ENCODE measurements around the gene HHIPL1.
A peak's percentile ranks its signal among the peaks of the same experiment; 100 is the strongest.

HHIPL1 gene

DNA sequence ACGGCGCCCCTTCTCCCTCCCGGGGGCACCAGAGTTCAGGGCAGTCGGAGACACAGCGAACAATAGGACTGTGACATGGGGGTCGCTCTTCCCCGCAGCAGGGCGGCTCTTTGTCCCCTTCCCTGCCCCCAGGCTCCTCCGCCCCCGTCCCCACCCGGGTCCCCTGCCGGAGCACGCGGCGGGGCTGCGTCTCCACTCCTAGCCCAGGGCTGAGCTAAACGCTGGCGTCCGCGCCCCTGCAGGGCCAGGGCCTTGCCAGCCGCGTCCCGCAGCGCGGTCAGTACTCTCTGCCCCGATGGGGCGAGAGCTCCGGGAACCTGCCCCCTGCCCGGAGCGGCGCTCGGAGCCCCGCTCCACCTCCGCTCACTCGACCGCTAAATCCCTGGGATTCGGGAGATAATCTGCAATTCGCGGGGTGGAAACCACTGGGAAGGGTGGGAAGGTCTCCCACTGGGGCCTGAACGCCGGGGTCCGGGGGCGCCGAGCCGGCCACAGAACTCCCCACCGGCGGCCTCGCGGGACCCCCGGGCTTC is 40.1 kb upstream of the HHIPL1 start:
- H3K27me3 ChIP-seq (ENCODE audit: insufficient read depth, low read length, poor library complexity): no peaks in the 10 kb centered on the region
- peak; percentile 36 for ATAC-seq (ENCODE audit: insufficient read depth, low read depth)
- peaks cover 53% of the 10 kb centered on the region for H3K4me1 ChIP-seq (ENCODE audit: insufficient read depth, low read length)
- H4K20me1 ChIP-seq (ENCODE audit: insufficient read depth, low read length): peaks cover 40% of the 10 kb centered on the region
- peak overlapping the region; percentile 81 for H3K4me2 ChIP-seq (ENCODE audit: insufficient read depth, low read length)
- no peak for DNase-seq
- peaks cover 41% of the 10 kb centered on the region for H3K79me2 ChIP-seq (ENCODE audit: insufficient read depth, low read length)
- TF ChIP-seq, protein P1, sequence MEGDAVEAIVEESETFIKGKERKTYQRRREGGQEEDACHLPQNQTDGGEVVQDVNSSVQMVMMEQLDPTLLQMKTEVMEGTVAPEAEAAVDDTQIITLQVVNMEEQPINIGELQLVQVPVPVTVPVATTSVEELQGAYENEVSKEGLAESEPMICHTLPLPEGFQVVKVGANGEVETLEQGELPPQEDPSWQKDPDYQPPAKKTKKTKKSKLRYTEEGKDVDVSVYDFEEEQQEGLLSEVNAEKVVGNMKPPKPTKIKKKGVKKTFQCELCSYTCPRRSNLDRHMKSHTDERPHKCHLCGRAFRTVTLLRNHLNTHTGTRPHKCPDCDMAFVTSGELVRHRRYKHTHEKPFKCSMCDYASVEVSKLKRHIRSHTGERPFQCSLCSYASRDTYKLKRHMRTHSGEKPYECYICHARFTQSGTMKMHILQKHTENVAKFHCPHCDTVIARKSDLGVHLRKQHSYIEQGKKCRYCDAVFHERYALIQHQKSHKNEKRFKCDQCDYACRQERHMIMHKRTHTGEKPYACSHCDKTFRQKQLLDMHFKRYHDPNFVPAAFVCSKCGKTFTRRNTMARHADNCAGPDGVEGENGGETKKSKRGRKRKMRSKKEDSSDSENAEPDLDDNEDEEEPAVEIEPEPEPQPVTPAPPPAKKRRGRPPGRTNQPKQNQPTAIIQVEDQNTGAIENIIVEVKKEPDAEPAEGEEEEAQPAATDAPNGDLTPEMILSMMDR (IDR thresholded peaks at IDR 0.05; ENCODE audit: borderline replicate concordance, extremely low read depth, low read length, poor library complexity, severe bottlenecking): peak; percentile 6
- TF ChIP-seq EZH2 (IDR thresholded peaks at IDR 0.05; ENCODE audit: borderline replicate concordance, low read depth, low read length, severe bottlenecking): no peak
- H3K36me3 ChIP-seq (ENCODE audit: insufficient read depth, low read length): peaks cover 4% of the 10 kb centered on the region; the same call in 1 of the 2 replicates
- H2AFZ ChIP-seq (ENCODE audit: low read depth, low read length): peak overlapping the region; percentile 86
- peak overlapping the region; percentile 98 for H3K9ac ChIP-seq (ENCODE audit: low read depth, low read length)
- H3K9me3 ChIP-seq (ENCODE audit: insufficient read depth, low read length, severe bottlenecking): no peaks in the 10 kb centered on the region
- H3K4me3 ChIP-seq (ENCODE audit: low read depth in 1 of 2, low read length in 2 of 2): peak overlapping the region; percentile 95 to 99
- H3K27ac ChIP-seq (ENCODE audit: low read length): peak overlapping the region; percentile 90

- Histone ChIP-seq H3K27me3 (ENCODE audit: insufficient read depth, low read length, poor library complexity) (no peaks in the 10 kb centered on the region), H2AFZ (ENCODE audit: low read depth, low read length) (peak overlapping the region; percentile 99), H3K4me2 (ENCODE audit: insufficient read depth, low read length) (peak overlapping the region; percentile 81), H3K9ac (ENCODE audit: low read depth, low read length) (peak overlapping the region; percentile 98), H3K9me3 (ENCODE audit: insufficient read depth, low read length, severe bottlenecking) (no peaks in the 10 kb centered on the region), H3K4me1 (ENCODE audit: insufficient read depth, low read length) (peaks cover 47% of the 10 kb centered on the region), H4K20me1 (ENCODE audit: insufficient read depth, low read length) (peaks cover 34% of the 10 kb centered on the region), H3K36me3 (ENCODE audit: insufficient read depth, low read length) (no peaks in the 10 kb centered on the region), H3K27ac (ENCODE audit: low read length) (peak overlapping the region; percentile 90), H3K4me3 (ENCODE audit: low read depth in 1 of 2, low read length in 2 of 2) (peak overlapping the region; percentile 95 to 99), H3K79me2 (ENCODE audit: insufficient read depth, low read length) (peaks cover 35% of the 10 kb centered on the region)
- TF ChIP-seq EZH2 (IDR thresholded peaks at IDR 0.05; ENCODE audit: borderline replicate concordance, low read depth, low read length, severe bottlenecking): no peak
- TF ChIP-seq, protein P1 (IDR thresholded peaks at IDR 0.05; ENCODE audit: borderline replicate concordance, extremely low read depth, low read length, poor library complexity, severe bottlenecking): no peak
- ATAC-seq (ENCODE audit: insufficient read depth, low read depth) (peak; percentile 44), DNase-seq (peak; percentile 87)
Observed at GRCh38 chr14:99605299-99605961, 39.5 kb upstream of the HHIPL1 start.

- DNase-seq: no peak
- H3K4me3 ChIP-seq (ENCODE audit: low read depth in 1 of 2, low read length in 2 of 2): 0 out of 4 replicates have a peak overlapping the region, but pooled peaks of 1 of the 2 experiments have one; percentile 95
- ATAC-seq (ENCODE audit: insufficient read depth, low read depth): no peak
- no peaks in the 10 kb centered on the region for H3K9me3 ChIP-seq (ENCODE audit: insufficient read depth, low read length, severe bottlenecking)
- no peaks in the 10 kb centered on the region for H3K36me3 ChIP-seq (ENCODE audit: insufficient read depth, low read length)
- peak overlapping the region; percentile 87 for H3K27ac ChIP-seq (ENCODE audit: low read length)
- H4K20me1 ChIP-seq (ENCODE audit: insufficient read depth, low read length): peaks cover 26% of the 10 kb centered on the region
- H3K27me3 ChIP-seq (ENCODE audit: insufficient read depth, low read length, poor library complexity): no peaks in the 10 kb centered on the region
- H3K79me2 ChIP-seq (ENCODE audit: insufficient read depth, low read length): peaks cover 26% of the 10 kb centered on the region
- H2AFZ ChIP-seq (ENCODE audit: low read depth, low read length): peak overlapping the region; percentile 99
- H3K4me2 ChIP-seq (ENCODE audit: insufficient read depth, low read length): peak overlapping the region; percentile 81
- peak overlapping the region; percentile 98 for H3K9ac ChIP-seq (ENCODE audit: low read depth, low read length)
- TF ChIP-seq EZH2 (IDR thresholded peaks at IDR 0.05; ENCODE audit: borderline replicate concordance, low read depth, low read length, severe bottlenecking): no peak
- TF ChIP-seq, protein P1 (IDR thresholded peaks at IDR 0.05; ENCODE audit: borderline replicate concordance, extremely low read depth, low read length, poor library complexity, severe bottlenecking): no peak
- H3K4me1 ChIP-seq (ENCODE audit: insufficient read depth, low read length): peaks cover 38% of the 10 kb centered on the region
Observed at GRCh38 chr14:99606359-99606758, 38.6 kb upstream of the HHIPL1 start.
